ENCODE results near the gene AHRR.

AHRR gene

DNA sequence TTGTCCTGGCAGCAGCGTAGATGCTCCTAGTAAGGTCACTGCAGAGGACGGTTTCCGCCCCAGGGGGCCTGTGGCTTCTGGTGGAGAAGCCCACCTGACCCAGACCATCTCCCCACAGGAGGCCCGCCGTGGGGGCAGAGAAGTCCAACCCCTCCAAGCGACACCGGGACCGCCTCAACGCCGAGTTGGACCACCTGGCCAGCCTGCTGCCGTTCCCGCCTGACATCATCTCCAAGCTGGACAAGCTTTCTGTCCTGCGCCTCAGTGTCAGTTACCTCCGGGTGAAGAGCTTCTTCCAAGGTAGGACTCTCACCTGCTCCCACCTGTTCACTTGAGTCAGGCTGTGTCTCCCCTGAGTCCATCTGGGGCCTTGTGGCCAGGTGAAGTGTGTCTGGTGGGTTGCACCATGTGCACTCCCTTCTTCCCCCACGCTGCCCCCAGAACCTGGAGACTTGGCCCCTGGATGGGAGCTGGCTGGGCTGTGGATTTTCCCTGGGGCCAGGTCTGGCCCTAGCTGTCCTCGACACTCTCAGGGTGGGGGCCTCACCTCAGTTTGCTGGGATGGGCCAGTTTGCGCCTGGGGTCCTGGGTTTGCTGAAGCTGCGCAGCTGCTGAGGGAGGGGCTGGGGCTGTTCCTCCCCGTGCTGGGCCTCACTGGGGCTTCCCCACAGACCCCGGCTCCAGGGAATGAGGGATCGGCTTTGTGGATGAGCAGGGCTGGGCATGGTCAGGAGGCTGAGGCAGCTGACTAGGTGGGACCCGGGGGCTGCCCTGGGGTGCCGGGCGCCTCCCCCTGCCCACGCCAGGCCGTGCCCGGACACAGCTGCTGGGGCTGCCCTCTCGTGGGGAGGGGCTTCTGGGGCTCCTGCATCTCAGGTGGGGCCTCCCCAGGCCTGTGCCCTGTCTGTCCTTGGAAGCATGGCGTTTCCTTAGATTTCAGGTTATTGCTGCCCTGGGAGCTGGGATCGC lies 32.4 kb downstream of the AHRR start:
- DNase-seq (ENCODE audit: low spot score), result peak; percentile 68
- Histone ChIP-seq H3K4me1 (ENCODE audit: insufficient read depth, poor library complexity, severe bottlenecking) (no peaks in the 10 kb centered on the region), H3K9me3 (ENCODE audit: severe bottlenecking) (no peaks in the 10 kb centered on the region), H3K4me3 (ENCODE audit: severe bottlenecking) (no peak overlapping the region), H3K27ac (ENCODE audit: poor library complexity, severe bottlenecking) (no peak overlapping the region), H3K36me3 (ENCODE audit: low read depth) (no peaks in the 10 kb centered on the region), H3K27me3 (ENCODE audit: insufficient read depth, poor library complexity, severe bottlenecking) (no peaks in the 10 kb centered on the region)
- TF ChIP-seq, protein P1, sequence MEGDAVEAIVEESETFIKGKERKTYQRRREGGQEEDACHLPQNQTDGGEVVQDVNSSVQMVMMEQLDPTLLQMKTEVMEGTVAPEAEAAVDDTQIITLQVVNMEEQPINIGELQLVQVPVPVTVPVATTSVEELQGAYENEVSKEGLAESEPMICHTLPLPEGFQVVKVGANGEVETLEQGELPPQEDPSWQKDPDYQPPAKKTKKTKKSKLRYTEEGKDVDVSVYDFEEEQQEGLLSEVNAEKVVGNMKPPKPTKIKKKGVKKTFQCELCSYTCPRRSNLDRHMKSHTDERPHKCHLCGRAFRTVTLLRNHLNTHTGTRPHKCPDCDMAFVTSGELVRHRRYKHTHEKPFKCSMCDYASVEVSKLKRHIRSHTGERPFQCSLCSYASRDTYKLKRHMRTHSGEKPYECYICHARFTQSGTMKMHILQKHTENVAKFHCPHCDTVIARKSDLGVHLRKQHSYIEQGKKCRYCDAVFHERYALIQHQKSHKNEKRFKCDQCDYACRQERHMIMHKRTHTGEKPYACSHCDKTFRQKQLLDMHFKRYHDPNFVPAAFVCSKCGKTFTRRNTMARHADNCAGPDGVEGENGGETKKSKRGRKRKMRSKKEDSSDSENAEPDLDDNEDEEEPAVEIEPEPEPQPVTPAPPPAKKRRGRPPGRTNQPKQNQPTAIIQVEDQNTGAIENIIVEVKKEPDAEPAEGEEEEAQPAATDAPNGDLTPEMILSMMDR (IDR thresholded peaks at IDR 0.05; ENCODE audit: poor library complexity, severe bottlenecking), result no peak
- ATAC-seq (ENCODE audit: low read depth), result peak; percentile 33; the same call in 1 of the 3 replicates

DNA sequence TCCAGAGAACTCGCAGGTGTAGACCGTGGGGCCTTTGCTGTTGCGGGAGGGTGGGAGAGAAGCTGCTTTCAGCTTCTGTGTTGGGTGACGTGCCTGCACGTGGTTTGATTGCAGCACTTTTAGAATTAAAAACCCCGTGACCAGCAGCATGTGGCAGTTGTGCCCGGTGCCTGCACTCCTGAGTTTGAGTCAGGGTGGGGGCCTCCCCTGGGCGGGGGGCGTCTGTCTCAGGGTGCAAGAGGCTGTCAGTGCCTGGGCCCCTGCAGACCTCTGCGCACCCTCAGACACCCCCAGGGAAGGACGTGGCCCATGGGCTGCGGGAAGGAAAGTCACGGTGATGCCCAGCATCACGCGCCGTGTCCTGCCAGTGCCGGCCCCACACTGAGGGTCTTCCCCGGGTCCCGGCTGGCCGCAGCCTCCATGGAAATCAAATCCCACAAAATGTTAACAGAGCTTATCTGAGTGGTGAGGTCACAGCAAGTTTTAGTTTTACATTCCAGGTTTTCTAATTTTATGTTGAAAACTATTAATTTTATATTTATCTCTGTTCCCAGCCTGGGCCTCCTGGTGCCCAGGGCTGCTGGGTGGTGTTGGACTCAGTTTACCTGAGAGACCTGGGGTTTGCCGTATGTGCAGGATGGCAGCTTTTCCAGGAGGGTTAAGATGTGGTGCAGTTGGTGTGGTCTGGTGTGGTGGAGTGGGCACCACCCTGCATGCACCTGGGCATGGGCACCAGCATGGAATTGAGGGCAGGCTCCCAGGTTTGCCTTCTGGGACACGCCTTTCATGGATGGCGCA lies 33.3 kb downstream of the AHRR start:
- TF ChIP-seq, protein P1 (IDR thresholded peaks at IDR 0.05; ENCODE audit: poor library complexity, severe bottlenecking), result no peak
- no peaks in the 10 kb centered on the region for H3K27me3 ChIP-seq (ENCODE audit: insufficient read depth, poor library complexity, severe bottlenecking)
- ATAC-seq (ENCODE audit: low read depth), result no peak
- no peak overlapping the region for H3K4me3 ChIP-seq (ENCODE audit: severe bottlenecking)
- H3K36me3 ChIP-seq (ENCODE audit: low read depth), result no peaks in the 10 kb centered on the region
- DNase-seq (ENCODE audit: low spot score), result peak; percentile 57
- H3K27ac ChIP-seq (ENCODE audit: poor library complexity, severe bottlenecking), result no peak overlapping the region
- no peaks in the 10 kb centered on the region for H3K9me3 ChIP-seq (ENCODE audit: severe bottlenecking)
- no peaks in the 10 kb centered on the region for H3K4me1 ChIP-seq (ENCODE audit: insufficient read depth, poor library complexity, severe bottlenecking)

DNA sequence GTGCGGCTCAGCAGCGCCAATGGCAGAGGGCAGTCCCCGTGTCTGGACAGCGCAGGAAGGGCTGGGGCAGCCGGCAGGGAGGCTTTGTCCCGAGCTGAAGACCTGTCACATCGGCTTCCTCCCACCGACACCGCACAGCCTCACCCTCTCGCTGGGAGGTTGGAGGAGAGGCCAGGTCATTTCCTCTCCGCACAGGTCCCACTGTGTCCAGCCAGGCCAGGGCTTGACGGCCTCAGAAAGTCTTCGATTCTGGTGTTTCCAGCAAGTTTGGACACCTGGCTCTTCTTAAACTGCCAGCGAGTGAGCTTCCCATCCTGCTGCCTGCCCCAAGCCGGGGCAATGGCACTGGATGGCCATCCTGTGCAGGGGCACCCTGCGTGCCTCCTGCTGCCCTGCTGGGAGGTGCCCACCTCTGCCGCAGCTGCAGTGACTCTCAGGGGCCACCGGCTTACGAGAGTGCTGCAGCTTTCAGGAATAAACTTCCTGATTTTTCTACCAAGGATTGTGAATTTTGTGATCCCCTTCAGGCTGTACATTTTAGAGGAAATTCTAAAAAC lies 33.9 kb downstream of the AHRR start:
- Histone ChIP-seq H3K27ac (ENCODE audit: poor library complexity, severe bottlenecking) (no peak overlapping the region), H3K9me3 (ENCODE audit: severe bottlenecking) (peaks cover 2% of the 10 kb centered on the region), H3K36me3 (ENCODE audit: low read depth) (no peaks in the 10 kb centered on the region), H3K4me1 (ENCODE audit: insufficient read depth, poor library complexity, severe bottlenecking) (no peaks in the 10 kb centered on the region), H3K4me3 (ENCODE audit: severe bottlenecking) (no peak overlapping the region), H3K27me3 (ENCODE audit: insufficient read depth, poor library complexity, severe bottlenecking) (no peaks in the 10 kb centered on the region)
- DNase-seq (ENCODE audit: low spot score) (peak; percentile 56), ATAC-seq (ENCODE audit: low read depth) (no peak)
- TF ChIP-seq, protein P1 (IDR thresholded peaks at IDR 0.05; ENCODE audit: poor library complexity, severe bottlenecking), result no peak

DNA sequence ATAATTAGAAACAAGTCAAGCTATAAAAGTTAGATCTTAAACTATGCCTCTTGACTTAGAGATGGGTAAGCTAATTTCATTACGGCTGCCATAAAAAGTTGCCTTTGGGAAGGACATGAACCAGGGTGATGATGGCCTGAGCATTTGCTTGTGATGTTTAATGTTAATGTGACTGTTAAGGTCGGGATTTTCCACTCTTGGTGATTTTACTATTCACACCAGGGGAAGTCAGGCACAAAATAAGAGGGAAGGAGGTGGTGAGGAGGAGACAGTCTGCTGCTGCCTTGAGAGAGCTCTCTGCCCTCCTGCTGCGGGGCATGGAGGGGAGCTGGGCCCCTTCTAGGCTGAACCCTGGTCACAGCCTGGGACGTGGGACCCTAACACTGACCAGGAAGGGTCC lies 34.4 kb downstream of the AHRR start:
- peaks cover 2% of the 10 kb centered on the region for H3K9me3 ChIP-seq (ENCODE audit: severe bottlenecking)
- no peak overlapping the region for H3K4me3 ChIP-seq (ENCODE audit: severe bottlenecking)
- H3K4me1 ChIP-seq (ENCODE audit: insufficient read depth, poor library complexity, severe bottlenecking), result no peaks in the 10 kb centered on the region
- no peaks in the 10 kb centered on the region for H3K27me3 ChIP-seq (ENCODE audit: insufficient read depth, poor library complexity, severe bottlenecking)
- no peak for ATAC-seq (ENCODE audit: low read depth)
- H3K27ac ChIP-seq (ENCODE audit: poor library complexity, severe bottlenecking), result no peak overlapping the region
- TF ChIP-seq, protein P1 (IDR thresholded peaks at IDR 0.05; ENCODE audit: poor library complexity, severe bottlenecking), result no peak
- H3K36me3 ChIP-seq (ENCODE audit: low read depth), result no peaks in the 10 kb centered on the region
- no peak for DNase-seq (ENCODE audit: low spot score)

All from RWPE2 (cell line).